H54 (cell line): ENCODE measurements around the gene SYF2.
"Not testable (repeated sequence)": the region's sequence is repeated elsewhere in the genome, so short reads cannot be mapped to it uniquely, and the experiment has no call there.

ENCODE experiments used
- DNase-seq: peaks from one replicate; pipeline ENCODE4 v3.0.0; 2011; ENCODE audit warnings: low spot score, mixed read lengths; ENCODE audit not compliant: insufficient read length
- FAIRE-seq: peaks from 3 replicates; lab custom pipeline; 2011; peaks lifted over from hg19 to GRCh38; lab: Jason Lieb, UNC
- POLR2A ChIP-seq: IDR thresholded peaks from 2 replicates; pipeline ENCODE4 v1.6.1; 2011; ENCODE audit warnings: low read depth, mild to moderate bottlenecking, low read length

The SYF2 gene

GRCh38 chr1:25190260-25190659, 42.0 kb downstream of the SYF2 start:
- FAIRE-seq (no peak), DNase-seq (no peak)
- TF ChIP-seq POLR2A = no peak

GRCh38 chr1:25187904-25188303, 44.4 kb downstream of the SYF2 start:
- DNase-seq, FAIRE-seq: not testable (repeated sequence)

- DNase-seq (no peak), FAIRE-seq (no peak)
- no peak for TF ChIP-seq POLR2A
These were observed 45.2 kb downstream of the SYF2 start for GRCh38 chr1:25187077-25187476.

DNA sequence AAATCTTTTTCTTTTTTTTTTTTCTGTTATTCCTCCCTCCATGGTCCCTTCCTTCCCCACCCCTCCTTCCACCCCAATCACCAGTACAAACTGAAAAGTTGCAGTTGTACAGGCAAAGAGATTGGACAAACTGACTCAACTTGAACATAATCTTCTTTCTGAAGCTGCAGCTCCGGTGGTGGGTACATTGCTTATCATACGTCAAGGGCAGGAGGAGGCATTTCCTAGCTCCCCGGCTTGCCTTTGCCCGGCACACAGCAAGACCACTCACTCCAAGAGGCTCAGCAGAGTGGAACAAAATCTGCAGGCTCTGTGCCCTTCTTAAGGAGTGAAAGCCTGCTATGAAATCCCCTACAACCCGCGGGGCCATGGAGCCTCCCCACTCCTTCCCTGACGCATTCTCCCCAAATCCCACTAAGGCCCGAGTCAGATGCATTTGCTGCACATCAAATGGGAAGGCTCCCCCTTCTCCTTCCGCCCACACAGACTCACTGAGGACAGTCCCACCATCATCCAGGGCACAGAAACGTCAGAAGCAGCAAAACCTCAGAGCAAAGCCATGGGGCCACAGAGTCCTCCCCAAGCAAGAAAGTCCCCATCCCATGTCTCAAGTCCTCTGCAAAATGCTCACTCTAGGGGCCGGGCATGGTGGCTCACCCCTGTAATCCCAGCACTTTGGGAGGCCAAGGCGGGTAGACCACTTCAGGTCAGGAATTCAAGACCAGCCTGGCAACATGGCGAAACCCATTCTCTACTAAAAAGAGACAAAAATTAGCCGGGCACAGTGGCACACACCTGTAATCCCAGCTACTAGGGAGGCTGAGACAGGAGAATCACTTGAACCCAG, 45.9 kb downstream of the SYF2 start:
- TF ChIP-seq POLR2A = no peak
- FAIRE-seq (no peak), DNase-seq (no peak)

- FAIRE-seq (no peak), DNase-seq (no peak)
- TF ChIP-seq POLR2A = no peak
These were observed 46.7 kb downstream of the SYF2 start for GRCh38 chr1:25185409-25186160.

- no peak for DNase-seq
- no peak for FAIRE-seq
- TF ChIP-seq POLR2A = no peak
These were observed 48.1 kb downstream of the SYF2 start for GRCh38 chr1:25184001-25184762.

- DNase-seq (no peak), FAIRE-seq (no peak)
- no peak for TF ChIP-seq POLR2A
These were observed 48.9 kb downstream of the SYF2 start for GRCh38 chr1:25183126-25183980.

DNA sequence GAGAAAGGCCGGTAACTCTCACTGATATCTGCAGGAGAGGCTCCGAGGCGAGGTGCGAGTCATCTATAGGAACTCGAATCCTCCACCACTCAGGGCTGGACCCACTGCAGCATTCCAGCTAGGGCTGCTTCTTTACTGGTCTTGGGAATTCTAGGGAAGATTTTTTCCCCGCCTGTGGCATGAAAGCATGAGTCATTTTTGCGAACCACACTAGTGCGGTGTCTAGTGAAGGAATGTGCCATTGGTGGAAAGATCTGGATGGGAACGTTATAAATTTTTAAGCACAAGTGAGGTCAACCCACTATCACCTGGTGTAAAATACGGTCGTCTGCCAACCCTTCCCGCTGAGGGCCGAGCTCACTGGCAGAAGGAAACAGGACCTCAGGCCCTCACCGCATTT, 49.7 kb downstream of the SYF2 start:
- FAIRE-seq = no peak
- no peak for TF ChIP-seq POLR2A
- peak; percentile 43 for DNase-seq

DNA sequence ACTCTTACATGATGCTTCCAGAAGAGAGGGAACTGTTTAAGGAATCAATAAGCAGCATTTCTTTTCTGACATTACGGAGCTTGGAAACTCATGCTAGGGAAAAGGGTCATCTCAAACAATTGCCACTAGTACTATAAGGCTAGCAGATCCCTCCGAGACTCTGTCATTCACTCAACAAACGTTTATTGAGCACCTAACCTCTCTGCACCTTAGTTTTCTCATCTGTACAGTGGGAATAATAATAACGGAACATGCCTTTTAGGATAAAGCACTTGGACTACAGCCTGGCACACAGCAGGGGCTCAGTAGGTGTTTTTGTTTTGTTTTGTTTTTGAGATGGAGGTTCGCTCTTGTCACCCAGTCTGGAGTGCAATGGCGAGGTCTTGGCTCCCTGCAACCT, 51.3 kb downstream of the SYF2 start:
- TF ChIP-seq POLR2A = no peak
- no peak for DNase-seq
- no peak for FAIRE-seq

- TF ChIP-seq POLR2A = no peak
- FAIRE-seq (no peak), DNase-seq (no peak)
These were observed 53.3 kb downstream of the SYF2 start for GRCh38 chr1:25178917-25179561.

DNA sequence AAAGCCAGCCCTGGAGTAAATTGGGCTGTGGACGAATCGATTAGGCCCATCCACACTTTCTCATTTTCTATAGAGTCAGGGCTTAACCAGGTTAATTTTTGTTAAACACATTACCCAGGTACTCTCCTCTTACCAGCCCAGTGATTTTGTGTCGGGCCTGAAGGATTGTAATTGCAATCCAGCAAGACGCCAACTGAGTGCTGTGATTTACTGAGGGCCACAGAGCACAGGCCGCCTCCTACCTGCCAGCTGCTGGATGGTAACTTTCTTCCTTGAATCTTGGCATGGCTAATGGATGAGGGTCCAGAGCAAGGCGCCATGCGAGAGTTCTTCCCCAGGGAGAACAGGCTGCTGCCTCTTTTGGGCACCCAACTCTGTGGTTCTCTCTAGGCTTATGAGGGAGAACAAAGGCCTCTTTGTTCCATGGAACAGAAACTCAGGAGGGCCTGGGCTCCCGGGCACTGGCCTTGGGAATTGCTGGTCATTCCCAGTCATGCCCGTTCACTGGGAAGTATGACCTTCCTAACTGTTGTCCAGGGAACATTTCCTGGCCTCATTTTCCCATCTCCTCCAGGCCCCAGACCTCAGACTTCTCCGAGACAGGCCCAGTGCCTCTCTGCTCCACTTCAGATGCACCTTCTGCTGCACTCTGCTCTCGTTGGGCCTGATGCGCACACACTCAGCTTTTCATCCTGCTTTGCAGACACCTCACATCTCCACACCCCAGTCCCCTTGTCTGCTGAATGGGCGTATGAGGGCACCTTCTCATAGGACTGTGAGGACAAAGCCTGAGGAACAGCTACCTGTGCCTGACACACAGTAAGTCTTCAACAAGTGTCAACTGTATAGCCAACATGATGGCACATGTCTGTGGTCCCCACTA, 57.3 kb downstream of the SYF2 start:
- FAIRE-seq (no peak), DNase-seq (no peak)
- no peak for TF ChIP-seq POLR2A

GRCh38 chr1:25174363-25174729, 58.0 kb downstream of the SYF2 start:
- FAIRE-seq = no peak
- TF ChIP-seq POLR2A = no peak

More at GRCh38 chr1:25174363-25174729, 58.0 kb downstream of the SYF2 start:
- DNase-seq = no peak
